Mucosa of descending colon (tissue), 3 donors: Measurements from ENCODE around the gene TEX26. TPM values are rescaled to one million over a fixed set of nuclear protein-coding genes. Genes with fewer than 3 reads are reported as not detected.

ENCODE experiments used
- ATAC-seq: fragments of 200-7000 bp; cut with Tn5 transposase; one replicate; pipeline ENCODE4 v1.9.1; 2020; ENCODE audit warnings: mild to moderate bottlenecking, moderate library complexity
- DNase-seq, 3 donors: peaks; one replicate each; pipeline ENCODE4 v3.0.0-alpha.2; 2020
- H3K36me3 ChIP-seq: fragments of 200-600 bp; one replicate; pipeline ENCODE4 v1.8.0; 2021; ENCODE audit warnings: low read depth, mild to moderate bottlenecking
- H3K4me1 ChIP-seq: fragments of 200-600 bp; one replicate; pipeline ENCODE4 v1.8.0; 2021; ENCODE audit warnings: low read depth, mild to moderate bottlenecking
- H3K4me3 ChIP-seq: fragments of 200-600 bp; one replicate; pipeline ENCODE4 v1.8.0; 2021; ENCODE audit warnings: mild to moderate bottlenecking
- H3K9me3 ChIP-seq: fragments of 200-600 bp; one replicate; pipeline ENCODE4 v1.8.0; 2021; ENCODE audit warnings: mild to moderate bottlenecking
- CTCF ChIP-seq: fragments of 200-600 bp; IDR thresholded peaks from one replicate; pipeline ENCODE4 v1.8.0; 2022; ENCODE audit warnings: antibody characterized with exemption, mild to moderate bottlenecking
- intact Hi-C, 2 donors: fragments of 100-400 bp; cut with DNase I in 1 of 2; cut with micrococcal nuclease in 1 of 2; formaldehyde crosslinking; loops; one replicate each; pipeline versions ENCODE4 v1.11.0 to v1.11.1; 2022; cut with DNase I, micrococcal nuclease
- total RNA-seq, 3 donors: library from RNA; stranded (reverse); fragmentation: NEBNext Ultra II Directional in 2 of 3; extraction: Animal tissue kit (Norgen Biotek cat#: 25700) in 2 of 3; gene quantifications; one replicate each; pipeline versions ENCODE4 v1.2.1 to v1.2.4, GENCODE V29; 2021 to 2023
- donor health status: DM: no; HTN: no; CAD: no; lungs with moderate emphysema.
- donor health status: DM: no; HTN: no; CAD: no.
- donor health status: DM: no; HTN: yes; CAD: no.

The TEX26 gene
- total RNA-seq, 3 donors from 2014 or later: not detected

GRCh38 chr13:31001647-31002046, 69.2 kb downstream of the TEX26 start:
- no peak for DNase-seq
- Histone ChIP-seq H3K4me3 (no peak overlapping the region), H3K4me1 (no peaks in the 10 kb centered on the region), H3K36me3 (no peaks in the 10 kb centered on the region), H3K9me3 (no peaks in the 10 kb centered on the region)
- no peak for TF ChIP-seq CTCF
- intact Hi-C loops: no loop called here
- no peak for ATAC-seq

GRCh38 chr13:31005066-31005465, 72.6 kb downstream of the TEX26 start:
- DNase-seq (no peak), ATAC-seq (no peak)
- TF ChIP-seq CTCF: no peak
- Histone ChIP-seq H3K9me3 (no peaks in the 10 kb centered on the region), H3K4me1 (no peaks in the 10 kb centered on the region), H3K36me3 (no peaks in the 10 kb centered on the region), H3K4me3 (no peak overlapping the region)
- intact Hi-C loops: no loop called here

GRCh38 chr13:31007417-31007816, 75.0 kb downstream of the TEX26 start:
- DNase-seq: no peak
- TF ChIP-seq CTCF: no peak
- H3K9me3 ChIP-seq: no peaks in the 10 kb centered on the region
- intact Hi-C loops: no loop called here
- H3K4me3 ChIP-seq: no peak overlapping the region
- H3K4me1 ChIP-seq: no peaks in the 10 kb centered on the region
- no peak for ATAC-seq
- H3K36me3 ChIP-seq: no peaks in the 10 kb centered on the region

- intact Hi-C loops: no loop called here
Measured at GRCh38 chr13:31008400-31009115, 76.1 kb downstream of the TEX26 start.

GRCh38 chr13:31009166-31009565, 76.7 kb downstream of the TEX26 start:
- no peak overlapping the region for H3K4me3 ChIP-seq
- intact Hi-C loops: no loop called here
- H3K9me3 ChIP-seq: no peaks in the 10 kb centered on the region
- no peaks in the 10 kb centered on the region for H3K36me3 ChIP-seq
- DNase-seq (no peak), ATAC-seq (no peak)
- no peaks in the 10 kb centered on the region for H3K4me1 ChIP-seq
- TF ChIP-seq CTCF: no peak

More at GRCh38 chr13:31008400-31009115, 76.1 kb downstream of the TEX26 start:
- TF ChIP-seq CTCF: no peak
- Histone ChIP-seq H3K4me1 (no peaks in the 10 kb centered on the region), H3K36me3 (no peaks in the 10 kb centered on the region), H3K4me3 (no peak overlapping the region), H3K9me3 (no peaks in the 10 kb centered on the region)
- no peak for ATAC-seq
- no peak for DNase-seq
